K562 (cell line): ENCODE results near the gene PITPNC1. TPM values are rescaled to one million over a fixed set of nuclear protein-coding genes. Genes with fewer than 3 reads are reported as not detected.

ENCODE experiments used
- ATAC-seq: fragments of 200-7000 bp; cut with Tn5 transposase; 3 replicates; pipeline ENCODE4 v1.9.1; 2020; ENCODE audit warnings: moderate library complexity
- BruUV-seq: library from RNA; stranded (reverse); fragments of 400-500 nt; replicated peaks from 2 replicates; lab custom pipeline; 2021; lab: Mats Ljungman, UMichigan
- CTCF ChIA-PET: fragments of 300-600 bp; formaldehyde crosslinking; extraction: SDS; loops from one replicate; lab custom pipeline; 2021; ENCODE audit warnings: low intra/inter-chr PET ratio; lab: Yijun Ruan, JAX
- POLR2A ChIA-PET: fragments of 300-600, 350-650 bp; sonication (Branson Sonifier 250); formaldehyde crosslinking; extraction: SDS; loops from one replicate; lab custom pipeline; 2021; ENCODE audit warnings: antibody characterized with exemption, inconsistent platforms; lab: Yijun Ruan, JAX
- DNase-seq, 4 experiments: peaks; one replicate each; pipeline versions ENCODE4 v3.0.0 to v3.0.0-alpha.2; 2011 to 2018; ENCODE audit warnings: low spot score in 3 of 4, mixed read lengths in 3 of 4; ENCODE audit errors: extremely low read depth in 1 of 4
- FAIRE-seq: peaks from 2 replicates; lab custom pipeline; 2011; peaks lifted over from hg19 to GRCh38; lab: Jason Lieb, UNC
- H2AFZ ChIP-seq: 2 replicates; pipeline ENCODE4 v1.6.0; 2011; ENCODE audit warnings: low read depth, low read length, control low read depth, inconsistent platforms
- H3K27ac ChIP-seq: fragments of 200-600 bp; 3 replicates; pipeline ENCODE4 v1.8.0; 2011; ENCODE audit warnings: low read depth, mild to moderate bottlenecking, control low read depth, inconsistent platforms, low read length, moderate library complexity, mixed read lengths; ENCODE audit errors: extremely low read depth
- H3K27me3 ChIP-seq, 2 experiments: fragments of 300-600 bp in 1 of 2; 2 replicates in 1 of 2; 3 replicates in 1 of 2; pipeline versions ENCODE4 v1.6.0 to v1.8.0; 2011; ENCODE audit warnings: inconsistent platforms in 2 of 2, low read length in 2 of 2, mild to moderate bottlenecking in 1 of 2, mixed read lengths in 1 of 2, moderate library complexity in 1 of 2; ENCODE audit not compliant: control insufficient read depth in 2 of 2, insufficient read depth in 2 of 2
- H3K36me3 ChIP-seq: fragments of 300-600 bp; 3 replicates; pipeline ENCODE4 v1.8.0; 2011; ENCODE audit warnings: mild to moderate bottlenecking, low read length, inconsistent platforms; ENCODE audit not compliant: control insufficient read depth, insufficient read depth
- H3K4me1 ChIP-seq, 2 experiments: fragments of 200-600 bp in 1 of 2; replicated peaks in 1 of 2; 2 replicates in 1 of 2; 3 replicates in 1 of 2; pipeline versions ENCODE4 v1.5.1 to v1.8.0; 2011; ENCODE audit warnings: inconsistent platforms in 2 of 2, low read length in 2 of 2, mild to moderate bottlenecking in 1 of 2, mixed read lengths in 1 of 2, moderate library complexity in 1 of 2; ENCODE audit not compliant: control insufficient read depth in 2 of 2, insufficient read depth in 2 of 2
- H3K4me2 ChIP-seq: 2 replicates; pipeline ENCODE4 v1.6.1; 2011; ENCODE audit warnings: low read length, control low read depth, inconsistent platforms, mixed read lengths; ENCODE audit not compliant: insufficient read depth
- H3K4me3 ChIP-seq: fragments of 200-600 bp; sonication (generic), shearing (Covaris generic); 2 replicates; pipeline ENCODE4 v1.5.1; 2016; ENCODE audit warnings: control low read depth, inconsistent platforms
- H3K79me2 ChIP-seq: fragments of 200-600 bp; 3 replicates; pipeline ENCODE4 v1.8.0; 2011; ENCODE audit warnings: low read length, inconsistent platforms; ENCODE audit not compliant: control insufficient read depth, insufficient read depth
- H3K9ac ChIP-seq, 2 experiments: 2 replicates each; pipeline versions ENCODE4 v1.6.0 to v1.6.1; 2011; ENCODE audit warnings: low read depth in 2 of 2, low read length in 2 of 2, control low read depth in 1 of 2, inconsistent platforms in 1 of 2, mild to moderate bottlenecking in 1 of 2, mixed read lengths in 1 of 2; ENCODE audit not compliant: insufficient read depth in 1 of 2
- H3K9me1 ChIP-seq: one replicate; pipeline ENCODE4 v1.6.0; 2011; ENCODE audit warnings: inconsistent platforms, mild to moderate bottlenecking, low read length, moderate library complexity; ENCODE audit not compliant: control insufficient read depth, insufficient read depth
- H3K9me3 ChIP-seq: replicated peaks from 2 replicates; pipeline ENCODE4 v1.5.1; 2011; ENCODE audit warnings: low read depth, low read length, inconsistent platforms; ENCODE audit not compliant: control insufficient read depth, insufficient read depth
- H4K20me1 ChIP-seq: replicated peaks from 2 replicates; pipeline ENCODE4 v1.6.1; 2011; ENCODE audit warnings: low read length, inconsistent platforms, mixed read lengths; ENCODE audit not compliant: control insufficient read depth, insufficient read depth
- DMBX1 ChIP-seq: fragments of 250-450 bp; sonication (Bioruptor Pico); IDR thresholded peaks from 2 replicates; pipeline ENCODE4 v1.8.0; 2022; ENCODE audit warnings: inconsistent platforms, mild to moderate bottlenecking, moderate library complexity, borderline replicate concordance
- ELF2 ChIP-seq: fragments of 250-450 bp; sonication (Bioruptor Pico); IDR thresholded peaks from 2 replicates; pipeline ENCODE4 v1.5.0; 2021; ENCODE audit warnings: mild to moderate bottlenecking
- FOXA3 ChIP-seq, 2 experiments: fragments of 450-650 bp in 1 of 2; sonication (generic) in 1 of 2; formaldehyde crosslinking; IDR thresholded peaks in 1 of 2; conservative IDR thresholded peaks in 1 of 2; 2 replicates each; pipeline versions ENCODE4 v1.4.0 to v1.8.0; 2020 to 2022; ENCODE audit warnings: mild to moderate bottlenecking in 2 of 2, missing genetic modification reagents in 1 of 2
- HNRNPK ChIP-seq: fragments of 200-400 bp; formaldehyde crosslinking; IDR thresholded peaks from one replicate; pipeline ENCODE4 v1.6.1; 2018; ENCODE audit warnings: mild to moderate bottlenecking, low read depth, low read length; ENCODE audit not compliant: poor library complexity, severe bottlenecking
- IFI16 ChIP-seq: fragments of 250-450 bp; sonication (Bioruptor Pico); IDR thresholded peaks from 2 replicates; pipeline ENCODE4 v2.1.2; 2022; ENCODE audit warnings: mild to moderate bottlenecking, inconsistent platforms
- MAFG ChIP-seq: fragments of 450-650 bp; conservative IDR thresholded peaks from 2 replicates; pipeline ENCODE4 v1.6.1; 2016; ENCODE audit warnings: missing genetic modification characterization, missing compliant biosample characterization
- MEF2D ChIP-seq: conservative IDR thresholded peaks from 2 replicates; pipeline ENCODE4 v1.6.1; 2016; ENCODE audit warnings: low read depth, missing genetic modification characterization, missing compliant biosample characterization
- RUNX1 ChIP-seq: sonication (generic); IDR thresholded peaks from 2 replicates; pipeline ENCODE4 v1.6.1; 2016; ENCODE audit warnings: antibody characterized with exemption, low read depth
- XRCC4 ChIP-seq: IDR thresholded peaks from one replicate; pipeline ENCODE4 v1.6.1; 2011; ENCODE audit not compliant: insufficient read depth, insufficient read length; ENCODE audit errors: extremely low read depth
- ZEB2 ChIP-seq: fragments of 450-650 bp; IDR thresholded peaks from 2 replicates; pipeline ENCODE4 v1.6.1; 2016
- ZNF436 ChIP-seq: fragments of 250-450, 450-650 bp; sonication (Bioruptor Pico); formaldehyde crosslinking; IDR thresholded peaks from 2 replicates; pipeline ENCODE4 v1.7.0; 2020; ENCODE audit warnings: mild to moderate bottlenecking
- ZNF766 ChIP-seq: fragments of 200-800 bp; sonication (Bioruptor generic); conservative IDR thresholded peaks from 2 replicates; pipeline ENCODE4 v1.6.1; 2016; ENCODE audit warnings: missing genetic modification characterization, missing compliant biosample characterization
- WGBS: fragments of 100-300 bp; shearing (Covaris generic); methylation state at CpG from one replicate; pipeline ENCODE4 v1.1.6; 2016; ENCODE audit warnings: low coverage, mixed read lengths; ENCODE audit not compliant: insufficient coverage; ENCODE audit errors: missing lambda C conversion rate; 5-methylcytosine and 5-hydroxymethylcytosine counted together
- in situ Hi-C: fragments of 300-500 bp; cut with MboI; formaldehyde crosslinking; loops from 4 replicates; pipeline ENCODE4 v1.15.0; 2018; ENCODE audit warnings: inconsistent platforms, mixed read lengths
- intact Hi-C: fragments of 100-400 bp; cut with micrococcal nuclease; formaldehyde crosslinking; loops from 2 replicates; pipeline ENCODE4 v1.14.2; 2022
- polyA plus RNA-seq, 8 experiments: library from polyadenylated mRNA; depleted of rRNA in 4 of 8; stranded (reverse) in 5 of 8; unstranded in 3 of 8; fragments of >200 nt; fragmentation: Nextera tagmentation in 2 of 8; fragmentation: Illumina TruSeq in 1 of 8; extraction: Ambion mirVana in 2 of 8; extraction: Trizol in 1 of 8; gene quantifications; 2 replicates each; pipeline versions ENCODE4 v1.2.1 to v1.2.3, GENCODE V29; 2011 to 2014; ENCODE audit warnings: inconsistent platforms in 1 of 8, missing spikeins in 1 of 8
- total RNA-seq, 7 experiments: library from RNA; depleted of rRNA in 6 of 7; stranded (reverse); fragments of >200 nt in 6 of 7; fragmentation: Illumina TruSeq in 2 of 7; extraction: Trizol in 2 of 7; gene quantifications; 2 replicates each; pipeline versions ENCODE4 v1.2.1 to v1.2.3, GENCODE V29; 2011 to 2021; ENCODE audit warnings: low replicate concordance in 1 of 7
- TF ChIP-seq, protein P1 (sequence below), 2 experiments: fragments of 450-650 bp in 1 of 2; sonication (generic) in 1 of 2; formaldehyde crosslinking in 1 of 2; IDR thresholded peaks in 1 of 2; conservative IDR thresholded peaks in 1 of 2; 2 replicates each; pipeline versions ENCODE4 v1.6.1 to v1.8.1; 2016 to 2023; ENCODE audit warnings: mild to moderate bottlenecking in 2 of 2, moderate library complexity in 2 of 2, inconsistent platforms in 1 of 2, missing genetic modification reagents in 1 of 2

Gene PITPNC1
- total and polyA plus RNA-seq, 9 of the 15 experiments (the other 6 are each of a cell fraction or from before 2014, with no cell fraction given) = 0.11 to 1.1 (median 0.65) TPM

GRCh38 chr17:67511012-67511411, 133.9 kb downstream of the PITPNC1 start:
- TF ChIP-seq FOXA3 (CRISPR knock-in tag; conservative IDR thresholded peaks at IDR 0.05 in 1 of 2, IDR thresholded peaks at IDR 0.05 in 1 of 2) (no peak), HNRNPK (no peak), ZNF766 (CRISPR knock-in tag) (no peak), MEF2D (tag) (no peak), XRCC4 (no peak), DMBX1 (CRISPR knock-in tag) (no peak), ELF2 (CRISPR knock-in tag) (no peak), ZNF436 (no peak), RUNX1 (no peak), IFI16 (CRISPR knock-in tag) (no peak), ZEB2 (no peak), MAFG (tag) (no peak)
- TF ChIP-seq, protein P1, sequence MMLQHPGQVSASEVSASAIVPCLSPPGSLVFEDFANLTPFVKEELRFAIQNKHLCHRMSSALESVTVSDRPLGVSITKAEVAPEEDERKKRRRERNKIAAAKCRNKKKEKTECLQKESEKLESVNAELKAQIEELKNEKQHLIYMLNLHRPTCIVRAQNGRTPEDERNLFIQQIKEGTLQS (IDR thresholded peaks at IDR 0.05) = no peak
- TF ChIP-seq, protein P1 (CRISPR knock-in tag; conservative IDR thresholded peaks at IDR 0.05) = no peak
- TF ChIP-seq, all 486 proteins: peak for 0
- no TSS peak for BruUV-seq
- Histone ChIP-seq H3K9ac (no peak overlapping the region), H3K9me1 (no peaks in the 10 kb centered on the region), H3K79me2 (no peaks in the 10 kb centered on the region), H3K36me3 (no peaks in the 10 kb centered on the region), H3K27ac (no peak overlapping the region), H3K9me3 (no peaks in the 10 kb centered on the region), H3K4me2 (no peak overlapping the region), H3K27me3 (peaks cover 0 to 35% of the 10 kb centered on the region in 2 experiments; a peak in 4 of 5 replicates), H4K20me1 (no peaks in the 10 kb centered on the region), H3K4me3 (no peak overlapping the region), H2AFZ (no peak overlapping the region), H3K4me1 (no peaks in the 10 kb centered on the region)
- ATAC-seq (no peak), FAIRE-seq (no peak), DNase-seq (no peak)
- ChIA-PET CTCF (interaction anchor here (0.6 kb wide), 1 partner anchor 178 kb away, joined by 3 read pairs; no protein-coding TSS in a partner anchor), POLR2A (interaction anchor here (0.6 to 0.9 kb wide), 2 partner anchors 9 to 15 kb away, joined by 3 read pairs; no protein-coding TSS in a partner anchor)
- in situ Hi-C loops = no loop called here
- WGBS = 35% methylated on average over 3 of the region's 3 CpGs
- intact Hi-C loops = no loop called here
